Activated CD4-positive, alpha-beta T cell treated with anti-CD3 and anti-CD28 coated beads, Interleukin-2, Interleukin-6, amounts not matched to agents 100 ng/mL and 50 ng/mL, durations not matched to agents 16 hours and 8 hours (primary cell): ENCODE results near the gene HAGHL.

Source experiments
- DNase-seq: peaks from one replicate; pipeline ENCODE4 v3.0.0-alpha.2; 2020

The HAGHL gene

DNA sequence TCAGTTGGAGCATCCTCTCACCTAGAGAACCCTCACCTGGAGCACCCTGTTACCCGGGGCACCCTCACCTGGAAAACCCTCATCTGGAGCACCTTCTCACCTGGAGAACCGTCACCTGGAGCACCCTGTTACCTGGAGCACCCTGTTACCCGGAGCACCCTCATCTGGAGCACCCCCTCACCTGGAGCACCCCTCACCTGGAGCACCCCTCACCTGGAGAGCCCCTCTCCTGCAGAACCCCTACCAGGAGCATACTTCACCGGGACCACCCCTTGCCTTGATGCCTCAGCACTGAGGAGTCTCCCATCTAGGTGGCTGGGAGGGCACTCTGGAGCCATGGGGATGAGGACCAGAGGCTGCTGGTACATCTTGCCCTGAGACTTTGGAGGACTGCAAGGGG, 17.9 kb upstream of the HAGHL start:
- DNase-seq = no peak

DNA sequence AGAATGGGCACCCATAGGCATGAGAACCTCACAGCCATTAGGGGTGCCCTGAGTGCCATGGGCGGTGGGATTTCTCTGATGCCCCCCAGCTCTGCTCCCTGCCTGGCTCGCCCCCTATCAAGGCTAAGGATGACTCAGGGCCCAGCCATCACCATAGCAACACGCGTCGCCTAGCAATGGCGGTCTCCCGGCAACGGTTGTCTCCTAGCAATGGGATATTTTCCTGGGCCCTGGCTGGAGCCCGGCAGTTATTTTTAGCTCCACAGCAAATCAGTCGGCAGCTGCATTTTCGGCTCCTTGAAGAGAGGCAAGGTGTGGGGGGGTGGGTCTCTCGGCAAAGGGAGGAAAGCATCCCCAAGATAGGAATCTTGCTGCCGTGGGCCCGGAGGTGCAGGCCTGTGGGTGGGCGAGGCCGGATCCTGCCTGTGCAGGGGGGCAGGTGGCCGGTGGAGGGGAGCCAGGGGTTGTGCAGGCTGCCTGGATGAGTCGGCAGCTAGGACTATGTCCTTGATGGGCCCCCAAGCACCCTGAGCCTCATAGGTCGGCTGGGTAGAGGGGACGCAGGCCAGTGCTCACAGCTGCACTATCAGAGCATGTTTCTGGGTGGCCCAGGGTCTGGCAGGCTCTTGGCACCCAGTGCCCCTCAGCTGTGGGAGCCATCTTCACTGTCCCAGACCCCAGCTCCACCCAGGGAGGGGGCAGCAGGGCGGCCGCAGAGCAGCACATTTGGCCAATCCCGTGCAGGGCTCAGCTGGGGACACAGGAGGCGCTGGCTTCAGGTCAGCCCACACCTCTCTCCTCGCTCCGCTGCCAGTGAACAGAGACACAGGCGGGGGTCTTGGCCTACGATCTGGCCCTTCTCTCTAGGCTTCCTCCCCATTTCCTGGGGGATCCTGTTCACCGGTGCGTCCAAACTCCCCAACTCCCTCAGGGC, 17.1 kb upstream of the HAGHL start:
- DNase-seq = peak; percentile 40

DNA sequence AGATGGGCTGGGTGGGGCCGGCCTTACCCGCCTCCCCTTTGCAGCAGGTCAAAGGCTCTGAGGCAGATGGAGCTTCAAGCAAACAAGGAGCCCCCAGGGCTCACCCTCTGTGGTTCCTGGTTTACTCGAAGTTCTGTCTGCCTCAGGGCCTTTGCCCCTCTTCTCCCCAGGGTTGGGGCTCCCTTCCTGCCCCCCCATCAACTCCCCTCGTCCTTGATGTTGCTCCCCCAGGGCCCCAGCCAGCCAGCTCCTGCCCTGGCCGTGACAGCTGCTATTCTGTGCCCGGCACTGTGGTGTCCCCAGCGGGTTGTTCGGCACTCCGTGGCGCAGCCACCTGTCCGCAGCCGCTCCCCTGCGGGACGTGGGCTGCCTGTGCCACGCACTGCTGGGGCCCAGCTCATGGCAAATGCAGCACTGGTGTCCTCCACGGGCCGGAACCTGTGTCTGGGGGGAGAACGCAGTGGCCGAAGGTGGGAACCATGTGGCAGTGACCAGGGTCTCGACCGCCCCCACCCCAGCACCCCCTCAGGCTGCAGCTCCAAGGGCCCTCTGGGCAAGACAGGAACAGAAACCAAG, 16.3 kb upstream of the HAGHL start:
- DNase-seq = no peak

DNA sequence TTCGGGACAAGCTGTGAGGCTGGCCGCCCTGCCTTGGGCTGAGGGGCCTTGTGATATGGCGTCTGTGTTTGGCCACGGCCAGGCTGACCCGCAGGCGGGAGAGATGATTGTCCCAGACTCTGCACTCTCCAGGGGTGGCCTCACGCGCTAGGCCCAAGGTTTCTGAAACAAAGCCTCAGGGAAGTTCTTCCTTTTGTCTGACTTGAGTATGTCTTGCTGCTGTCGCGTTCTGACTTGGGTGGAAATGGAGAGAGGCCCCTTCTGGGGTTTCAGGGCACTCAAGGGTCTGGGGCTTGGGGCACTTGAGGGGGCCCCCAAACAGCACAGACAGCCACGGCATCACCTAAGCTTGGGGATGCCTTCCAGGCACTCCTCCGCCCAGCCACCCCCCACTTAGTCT, 15.8 kb upstream of the HAGHL start:
- DNase-seq = no peak

DNA sequence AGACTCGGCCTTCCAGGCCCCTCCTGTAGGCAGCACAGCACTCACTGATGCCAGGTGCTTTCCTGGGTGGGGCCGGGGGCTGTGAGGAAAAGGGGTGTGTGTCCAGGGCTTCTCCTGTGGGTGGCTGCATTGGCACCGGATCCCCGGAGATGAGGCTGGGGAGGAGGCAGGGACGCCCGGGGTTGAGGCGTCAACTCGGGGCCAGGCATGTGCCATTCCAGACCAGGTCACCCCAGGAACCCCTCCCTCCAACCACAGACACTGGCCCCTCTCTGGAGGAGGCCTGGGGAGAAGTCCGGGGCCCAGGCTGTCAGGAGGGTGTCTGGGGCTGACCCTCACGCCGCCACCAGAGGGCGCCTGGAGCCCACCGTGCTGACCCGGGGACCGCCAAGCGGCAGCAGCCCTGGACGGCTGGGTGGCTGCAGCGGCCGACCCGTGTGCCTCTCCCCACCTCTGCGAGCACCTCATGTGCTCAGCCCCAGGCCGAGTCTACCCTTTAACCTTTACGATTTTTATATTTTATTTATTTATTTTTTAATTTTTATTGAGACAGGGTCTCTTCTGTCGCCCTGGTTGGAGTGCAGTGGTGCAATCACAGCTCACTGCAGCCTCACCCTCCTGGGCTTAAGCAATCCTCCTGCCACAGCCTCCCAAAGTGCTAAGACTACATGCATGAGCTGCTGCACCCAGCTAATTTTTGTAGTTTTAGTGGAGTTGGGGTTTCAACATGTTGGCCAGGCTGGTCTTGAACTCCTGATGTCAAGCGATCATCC, 15.2 kb upstream of the HAGHL start:
- DNase-seq = peak; percentile 85

DNA sequence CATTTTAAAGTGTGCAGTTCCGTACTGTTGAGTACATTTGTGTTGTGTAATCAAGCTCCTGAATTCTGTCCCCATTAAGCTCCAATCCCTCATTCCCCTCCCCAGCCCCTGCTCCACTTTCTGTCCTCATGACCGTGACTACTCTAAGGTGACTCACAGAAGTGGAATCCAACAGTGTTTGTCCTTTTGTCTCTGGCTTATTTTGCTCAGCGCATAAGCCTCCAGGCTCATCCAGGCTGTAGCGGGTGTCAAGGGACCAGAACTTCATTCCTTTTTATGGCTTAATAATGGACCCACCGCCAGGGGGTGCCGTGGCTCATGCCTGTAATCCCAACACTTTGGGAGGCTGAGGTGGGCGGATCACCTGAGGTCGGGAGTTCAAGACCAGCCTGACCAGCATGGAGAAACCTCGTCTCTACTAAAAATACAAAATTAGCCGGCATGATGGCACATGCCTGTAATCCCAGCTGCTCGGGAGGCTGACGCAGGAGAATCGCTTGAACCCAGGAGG, 14.1 kb upstream of the HAGHL start:
- DNase-seq = peak; percentile 70

DNA sequence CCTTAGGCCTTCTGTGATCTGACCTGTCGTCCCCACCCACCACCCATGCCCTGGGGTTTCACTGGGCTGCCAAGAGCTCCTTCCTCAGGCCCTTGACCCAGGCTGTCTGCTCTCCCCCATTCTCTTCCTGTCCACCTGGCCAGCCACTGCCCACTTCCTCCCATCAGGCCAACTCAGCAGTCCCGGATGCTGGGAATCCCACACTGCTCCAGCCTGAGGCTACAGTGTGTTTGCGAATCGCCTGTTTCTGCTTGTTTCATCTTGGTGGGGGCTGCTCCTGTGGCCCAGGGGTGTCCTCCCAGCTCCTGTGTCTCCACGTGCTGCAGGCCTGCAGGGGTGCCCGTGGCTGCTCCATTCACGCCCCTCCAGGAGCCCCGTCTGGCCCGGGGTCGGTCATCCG, 12.8 kb upstream of the HAGHL start:
- no peak for DNase-seq

DNA sequence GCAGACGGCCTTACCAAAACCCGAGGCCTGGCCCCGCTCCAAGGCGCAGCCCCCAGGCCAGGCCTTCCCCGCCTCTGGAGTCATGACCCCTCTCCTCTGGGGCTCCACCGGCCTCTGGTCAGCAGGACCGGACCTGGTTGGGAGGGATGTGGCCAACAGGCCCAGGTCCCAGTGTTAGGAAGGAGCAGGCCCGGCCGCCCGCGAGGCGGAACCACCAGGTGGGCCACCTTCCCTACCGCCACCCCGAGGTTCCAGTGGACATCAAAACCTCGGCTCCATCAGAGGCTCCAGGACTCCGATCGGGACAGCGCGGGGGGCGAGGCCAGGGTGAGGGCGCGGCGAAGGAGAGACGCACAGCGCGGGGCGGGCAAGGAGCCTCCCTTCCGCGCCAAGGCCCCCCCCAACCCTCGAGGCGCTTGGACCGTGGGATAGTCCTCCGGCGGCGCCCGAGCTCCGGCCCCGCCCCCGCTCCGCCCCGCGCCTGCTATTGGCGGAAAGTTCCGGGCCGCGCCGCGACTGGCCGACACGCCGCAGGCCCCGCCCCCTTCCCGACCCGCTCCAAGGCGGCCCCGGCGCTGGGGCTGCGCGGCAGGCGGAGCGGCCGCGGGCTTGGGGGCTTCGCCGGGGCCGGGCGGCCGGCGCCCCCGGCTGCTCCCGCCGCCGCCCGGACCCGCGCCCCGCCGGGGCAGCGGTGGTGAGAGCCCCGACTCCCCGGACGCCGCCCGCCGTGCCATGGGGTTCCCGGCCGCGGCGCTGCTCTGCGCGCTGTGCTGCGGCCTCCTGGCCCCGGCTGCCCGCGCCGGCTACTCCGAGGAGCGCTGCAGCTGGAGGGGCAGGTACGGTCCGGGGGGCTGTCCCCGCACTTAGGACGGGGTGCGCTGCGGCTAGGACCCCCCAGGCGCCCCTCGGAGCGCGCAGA, 12.1 kb upstream of the HAGHL start, which contains the start of gene METRN:
METRN (plus strand) TSS at position 561 of the 919 bp plus-strand sequence; CDS start at position 733, 172 bp downstream.
- peak; percentile 93 for DNase-seq

DNA sequence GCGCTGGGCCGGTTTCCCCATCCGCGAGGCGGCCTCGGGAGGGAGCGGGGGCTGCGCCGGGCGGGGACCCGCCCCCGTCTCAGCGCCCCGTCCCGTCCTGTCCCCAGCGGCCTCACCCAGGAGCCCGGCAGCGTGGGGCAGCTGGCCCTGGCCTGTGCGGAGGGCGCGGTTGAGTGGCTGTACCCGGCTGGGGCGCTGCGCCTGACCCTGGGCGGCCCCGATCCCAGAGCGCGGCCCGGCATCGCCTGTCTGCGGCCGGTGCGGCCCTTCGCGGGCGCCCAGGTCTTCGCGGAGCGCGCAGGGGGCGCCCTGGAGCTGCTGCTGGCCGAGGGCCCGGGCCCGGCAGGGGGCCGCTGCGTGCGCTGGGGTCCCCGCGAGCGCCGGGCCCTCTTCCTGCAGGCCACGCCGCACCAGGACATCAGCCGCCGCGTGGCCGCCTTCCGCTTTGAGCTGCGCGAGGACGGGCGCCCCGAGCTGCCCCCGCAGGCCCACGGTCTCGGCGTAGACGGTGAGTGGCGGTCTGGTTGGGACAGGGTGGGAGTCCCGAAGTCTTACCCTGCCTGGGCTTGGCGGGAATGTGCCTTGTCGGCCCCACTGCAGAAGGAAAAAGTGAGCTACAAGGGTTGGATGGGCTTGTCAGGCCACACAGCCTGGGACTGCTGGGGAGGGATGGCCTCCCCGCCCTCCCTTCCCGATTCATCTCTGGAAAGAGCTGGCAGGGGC, 11.3 kb upstream of the HAGHL start:
- no peak for DNase-seq

DNA sequence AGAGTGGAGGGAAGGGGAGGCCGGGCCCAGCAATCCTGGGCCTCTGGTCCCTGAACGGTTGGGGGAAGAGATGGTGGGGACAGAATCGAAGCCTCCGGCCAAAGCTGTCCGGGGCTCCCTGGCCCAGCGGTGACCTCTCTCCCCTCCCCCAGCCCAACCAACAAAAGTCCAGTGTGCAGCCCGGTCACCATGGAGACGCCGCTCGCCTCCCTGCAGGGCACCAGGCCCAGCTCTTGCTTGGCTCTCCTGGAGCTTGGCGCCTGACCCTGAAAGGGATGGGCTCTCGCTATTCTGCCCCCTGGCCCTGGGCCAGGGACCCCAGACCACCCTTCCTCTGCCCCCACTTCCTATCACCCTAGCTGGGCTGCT, 10.7 kb upstream of the HAGHL start:
- no peak for DNase-seq

DNA sequence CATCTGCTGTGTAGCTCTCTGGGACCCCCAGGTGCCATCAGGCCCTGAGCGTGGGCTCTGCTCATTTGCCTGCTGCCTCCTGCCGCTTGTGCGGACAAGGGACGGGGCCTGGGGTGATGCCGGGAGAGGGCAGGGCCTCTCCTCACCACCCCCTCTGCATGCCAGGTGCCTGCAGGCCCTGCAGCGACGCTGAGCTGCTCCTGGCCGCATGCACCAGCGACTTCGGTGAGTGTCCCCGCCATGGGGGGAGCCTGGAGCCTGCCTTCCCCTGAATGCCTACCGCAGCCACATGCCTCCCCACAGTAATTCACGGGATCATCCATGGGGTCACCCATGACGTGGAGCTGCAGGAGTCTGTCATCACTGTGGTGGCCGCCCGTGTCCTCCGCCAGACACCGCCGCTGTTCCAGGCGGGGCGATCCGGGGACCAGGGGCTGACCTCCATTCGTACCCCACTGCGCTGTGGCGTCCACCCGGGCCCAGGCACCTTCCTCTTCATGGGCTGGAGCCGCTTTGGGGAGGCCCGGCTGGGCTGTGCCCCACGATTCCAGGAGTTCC, 10.1 kb upstream of the HAGHL start:
- DNase-seq = no peak

DNA sequence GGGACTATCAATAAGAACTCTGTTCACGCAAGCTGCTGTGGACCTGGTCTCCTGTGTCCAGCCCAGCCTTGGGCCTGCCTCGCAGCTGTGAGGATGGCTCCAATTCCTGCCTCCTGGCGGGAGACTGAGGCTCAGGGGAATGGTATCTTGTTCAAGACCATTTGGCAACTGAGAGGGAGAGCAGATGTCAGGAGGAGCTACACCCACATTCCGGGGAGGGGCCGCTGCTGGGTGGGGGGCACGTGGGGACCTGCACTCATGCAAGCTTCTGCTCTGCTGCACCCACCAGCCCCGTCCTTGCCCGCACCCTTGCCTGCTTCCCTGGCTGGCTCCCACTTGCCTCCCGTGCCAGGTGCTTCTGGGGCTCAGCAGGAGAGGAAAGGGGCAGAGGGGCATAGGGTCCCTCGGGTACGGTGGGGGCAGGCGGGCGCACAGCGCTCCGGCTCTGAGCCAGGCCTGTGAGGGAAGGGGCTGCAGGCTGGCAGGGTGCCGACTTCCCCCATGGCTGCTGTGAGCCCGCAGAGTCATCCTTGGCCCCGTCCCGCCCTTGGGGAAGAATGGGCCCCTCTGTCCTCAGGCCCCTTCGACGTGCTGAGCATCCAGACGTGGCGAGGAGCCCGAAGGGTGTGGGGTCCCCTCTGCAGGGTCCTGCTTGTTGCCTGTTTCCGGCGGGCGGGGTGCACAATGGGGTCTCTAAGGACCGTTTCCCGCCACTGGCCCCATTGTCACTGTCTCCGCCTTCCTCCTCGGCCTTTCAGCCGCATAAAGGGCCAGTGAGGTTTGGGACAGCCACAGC, 9.3 kb upstream of the HAGHL start:
- DNase-seq = no peak

DNA sequence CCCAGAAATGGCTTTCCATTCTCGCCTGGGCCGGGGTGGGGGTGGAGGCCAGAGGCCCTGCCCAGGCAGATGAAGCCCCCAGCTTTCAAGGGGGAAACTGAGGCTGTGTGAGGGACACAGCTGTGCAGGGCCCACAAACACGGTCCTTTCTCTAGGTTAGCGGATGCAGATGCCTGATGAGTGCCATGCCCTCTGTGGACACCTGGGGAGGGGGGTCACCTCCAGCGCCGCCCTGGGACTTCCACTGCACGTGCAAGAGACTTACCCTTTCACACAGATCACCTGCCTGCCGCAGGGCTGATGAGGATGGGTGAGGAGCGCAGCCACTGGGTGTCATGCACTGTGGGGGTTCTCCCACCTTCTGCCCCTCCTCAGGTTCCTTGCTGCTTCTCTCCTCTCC, 8.5 kb upstream of the HAGHL start:
- DNase-seq = no peak

DNA sequence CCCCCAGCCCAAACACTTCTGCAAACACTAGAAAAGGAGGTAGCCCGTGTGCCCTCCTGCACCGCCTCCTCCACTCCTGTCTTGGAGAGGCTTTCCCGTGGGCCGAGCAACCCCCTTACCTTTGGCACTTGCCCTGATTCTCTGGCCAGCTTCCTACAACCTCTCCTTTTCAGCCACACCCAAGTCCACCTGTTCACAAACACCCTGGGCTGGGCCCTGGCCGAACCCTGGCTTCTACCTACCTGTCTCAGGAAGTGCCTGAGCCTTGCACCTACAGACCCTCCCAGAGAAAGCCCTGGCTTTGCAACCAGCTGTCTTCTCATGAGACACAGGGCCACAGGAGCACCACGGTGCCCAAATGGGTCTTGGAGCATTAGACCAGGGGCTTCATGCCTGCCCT, 8.0 kb upstream of the HAGHL start:
- no peak for DNase-seq

DNA sequence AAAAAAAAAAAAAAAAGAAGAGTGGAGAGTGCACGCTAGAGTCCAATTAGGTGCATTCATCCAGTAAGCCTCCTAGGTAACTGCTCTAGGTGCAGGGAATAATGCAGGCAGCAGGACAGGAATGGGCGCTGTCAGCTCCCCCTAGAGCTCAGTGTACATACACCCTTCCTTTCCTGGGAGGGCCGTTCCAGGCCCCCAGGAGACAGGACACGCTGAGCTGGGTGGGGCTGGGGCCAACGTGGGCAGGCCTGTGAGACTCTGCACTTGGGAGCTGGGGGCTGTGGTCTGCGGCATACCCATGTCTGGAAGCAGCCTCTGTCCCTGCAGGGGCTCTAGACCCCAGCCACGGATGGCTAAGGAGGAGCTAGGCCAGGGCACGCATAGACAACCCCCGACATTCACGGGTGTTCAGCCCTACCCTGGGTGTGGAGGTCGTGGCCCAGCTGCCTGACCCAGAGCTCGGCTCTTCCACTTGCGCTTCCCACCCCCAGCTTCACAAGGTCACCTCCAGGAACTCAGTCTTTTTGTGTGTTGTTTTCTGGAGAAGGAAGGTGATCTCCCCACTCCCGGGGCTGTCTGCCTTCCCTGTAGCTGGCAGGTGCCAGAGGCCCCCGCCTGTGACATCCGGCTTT, 7.0 kb upstream of the HAGHL start:
- peak; percentile 30 for DNase-seq

DNA sequence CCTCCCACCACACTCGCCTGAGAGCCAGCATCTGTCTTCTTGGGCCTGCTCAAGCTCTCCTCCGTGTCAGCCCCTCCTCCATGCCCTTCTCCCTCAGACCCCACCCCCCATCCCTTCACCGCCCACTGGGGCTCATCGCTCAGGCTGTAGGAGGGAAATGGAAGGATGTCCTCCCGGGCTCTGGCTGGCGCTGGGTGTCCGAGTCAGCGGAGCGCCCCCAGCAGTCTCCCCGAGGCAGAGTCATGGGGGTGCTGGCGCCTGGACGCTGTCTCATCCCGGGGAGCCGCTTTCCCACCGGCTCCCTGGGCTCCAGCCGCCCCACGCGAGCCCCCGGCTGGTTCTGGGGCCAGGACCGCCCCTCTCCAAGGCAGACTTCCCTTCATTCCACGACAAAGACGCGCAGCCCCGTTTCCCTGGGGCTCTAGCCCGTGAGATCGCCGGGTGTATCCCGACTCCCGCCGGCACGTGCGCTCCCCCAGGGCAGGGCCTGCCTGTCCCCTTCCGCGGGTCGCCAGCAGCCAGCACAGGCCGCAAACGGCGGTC, 6.4 kb upstream of the HAGHL start:
- peak; percentile 73 for DNase-seq

DNA sequence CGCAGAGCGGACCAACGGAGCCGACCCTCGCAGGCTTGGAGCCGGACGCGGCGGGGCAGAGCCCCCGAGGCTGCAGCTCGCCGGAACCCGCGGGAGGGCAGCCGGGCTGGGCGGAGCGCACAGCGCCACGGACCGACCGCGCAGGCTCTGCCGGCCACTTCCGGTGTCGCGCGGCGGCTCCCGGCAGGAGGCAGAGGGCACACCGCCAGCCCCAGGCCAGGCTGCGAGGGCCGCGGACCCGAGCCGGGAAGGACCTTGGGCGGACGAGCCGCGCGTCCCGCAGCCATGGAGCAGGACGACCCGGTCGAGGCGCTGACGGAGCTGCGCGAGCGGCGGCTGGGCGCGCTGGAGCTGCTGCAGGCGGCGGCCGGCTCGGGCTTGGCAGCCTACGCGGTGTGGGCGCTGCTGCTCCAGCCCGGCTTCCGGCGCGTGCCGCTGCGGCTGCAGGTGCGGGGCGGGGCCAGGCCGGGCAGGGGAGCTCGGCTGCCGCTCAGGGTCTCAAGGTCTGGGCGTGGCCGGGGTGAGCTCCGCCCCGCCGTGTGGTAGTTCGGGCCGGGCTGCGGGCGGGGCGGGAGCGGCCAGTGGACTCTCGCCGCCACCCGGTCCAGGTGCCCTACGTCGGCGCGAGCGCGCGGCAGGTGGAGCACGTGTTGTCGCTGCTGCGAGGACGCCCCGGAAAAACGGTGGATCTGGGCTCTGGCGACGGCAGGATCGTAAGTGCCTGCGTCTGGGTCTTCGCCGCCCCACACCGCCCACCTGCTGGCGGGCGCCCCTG, 5.7 kb upstream of the HAGHL start, which contains the start of gene ANTKMT:
ANTKMT (plus strand) TSS at position 157 of the 775 bp plus-strand sequence; CDS start at position 286, 129 bp downstream.
- DNase-seq = peak; percentile 89

DNA sequence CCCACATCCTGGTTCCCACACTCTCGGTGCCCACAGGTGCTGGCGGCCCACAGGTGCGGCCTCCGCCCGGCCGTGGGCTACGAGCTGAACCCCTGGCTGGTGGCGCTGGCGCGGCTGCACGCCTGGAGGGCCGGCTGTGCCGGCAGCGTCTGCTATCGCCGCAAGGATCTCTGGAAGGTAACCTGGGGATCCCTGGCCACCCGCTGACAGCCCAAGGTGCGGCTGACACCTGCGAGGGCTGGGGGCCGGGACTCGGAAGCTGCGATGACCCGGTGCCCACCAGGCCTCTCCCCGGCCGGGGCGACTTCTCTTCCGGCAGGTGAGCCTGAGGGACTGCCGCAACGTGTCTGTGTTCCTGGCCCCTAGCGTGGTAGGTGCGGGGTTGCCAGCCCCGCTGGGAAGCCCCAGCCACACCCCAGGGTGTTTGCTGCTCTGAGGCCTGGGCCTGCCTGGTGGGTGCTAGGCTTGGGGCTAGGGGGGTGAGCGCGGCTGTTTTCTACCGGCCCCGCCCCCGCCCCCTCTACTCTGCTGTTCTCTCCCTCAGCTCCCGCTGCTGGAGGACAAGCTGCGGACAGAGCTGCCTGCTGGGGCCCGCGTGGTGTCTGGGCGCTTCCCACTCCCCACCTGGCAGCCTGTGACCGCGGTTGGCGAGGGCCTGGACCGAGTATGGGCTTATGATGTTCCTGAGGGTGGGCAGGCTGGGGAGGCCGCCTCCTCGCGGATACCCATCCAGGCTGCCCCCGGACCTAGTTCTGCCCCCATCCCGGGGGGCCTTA, 5.0 kb upstream of the HAGHL start:
- no peak for DNase-seq
